RKO (cell line): ENCODE measurements around the gene ARHGAP45.

ENCODE experiments used
- DNase-seq: peaks from one replicate; pipeline ENCODE4 v3.0.0-alpha.2; 2016; ENCODE audit warnings: low spot score

ARHGAP45 gene

DNA sequence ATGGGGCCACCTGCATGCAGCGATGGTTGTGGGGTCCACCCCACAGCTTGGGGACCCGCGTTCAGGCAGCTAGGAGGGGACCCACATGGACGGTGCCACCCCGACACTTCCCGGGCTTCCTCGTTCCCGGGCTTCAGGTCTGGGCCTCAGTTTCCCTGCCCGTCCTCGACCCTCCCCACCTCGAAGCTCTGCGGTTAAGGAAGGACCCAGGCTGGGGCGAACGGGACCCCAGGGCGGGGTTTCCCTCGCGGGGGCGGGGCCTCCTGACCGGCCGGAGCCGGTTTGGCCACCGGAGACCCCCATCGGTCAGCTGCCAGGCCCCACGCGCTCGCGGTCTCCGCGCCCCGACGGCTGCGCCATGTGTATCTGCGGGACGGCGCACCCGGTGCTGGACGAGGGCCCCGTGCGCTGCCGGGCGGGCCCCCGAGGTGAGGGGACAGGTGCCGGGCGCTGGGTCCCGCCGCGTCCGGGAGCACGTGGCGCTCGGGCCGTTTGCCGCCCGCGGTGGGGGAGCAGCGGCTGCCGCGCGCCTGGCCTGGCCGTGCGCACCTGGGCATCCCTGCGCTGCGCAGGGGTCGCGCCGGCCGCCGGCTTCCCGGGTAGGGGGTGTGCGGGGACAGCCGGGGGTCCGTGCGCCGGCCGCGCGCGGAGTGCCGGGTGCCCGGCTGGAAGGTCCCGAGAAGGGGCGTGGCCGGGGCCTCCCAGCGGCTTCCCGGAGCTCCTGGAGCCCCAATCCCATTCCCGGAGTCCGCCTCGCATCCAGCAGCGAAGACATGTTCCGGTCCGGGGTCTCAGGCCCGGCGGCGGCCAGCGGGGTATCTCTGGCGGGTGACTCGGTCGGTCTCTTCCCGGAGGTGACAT is 4.2 kb downstream of the ARHGAP45 start:
- no peak for DNase-seq

DNA sequence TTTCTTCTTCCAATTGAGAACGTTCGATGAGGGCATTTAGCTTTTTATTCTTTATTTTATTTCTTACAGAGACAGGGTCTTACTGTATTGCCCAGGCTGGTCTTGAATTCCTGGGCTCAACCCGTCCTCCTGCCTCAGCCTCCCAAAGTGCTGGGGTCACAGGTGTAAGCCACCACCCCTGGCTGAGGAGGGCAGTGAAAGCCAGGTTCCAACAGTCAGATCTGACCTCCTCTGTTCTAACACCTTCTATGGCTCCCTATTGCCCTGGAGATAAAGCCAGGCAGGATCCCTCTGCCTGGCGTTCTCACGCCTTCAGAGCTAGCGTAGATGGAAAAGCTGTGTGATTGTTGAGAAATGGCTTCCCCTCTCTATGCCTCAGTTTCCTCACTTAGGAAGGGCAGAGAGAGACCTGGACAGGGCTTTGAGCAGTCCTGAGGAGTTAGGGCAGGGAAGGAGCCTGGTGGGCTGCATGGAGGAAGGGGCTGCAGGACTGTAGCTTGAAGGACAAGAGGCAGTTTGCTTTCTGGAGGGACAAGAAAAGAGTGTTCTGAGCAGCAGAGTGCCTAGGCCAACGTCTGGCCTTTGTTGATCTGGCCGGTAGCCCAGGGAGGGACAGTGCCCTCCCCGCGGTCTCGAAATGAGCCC is 5.5 kb downstream of the ARHGAP45 start:
- no peak for DNase-seq

DNA sequence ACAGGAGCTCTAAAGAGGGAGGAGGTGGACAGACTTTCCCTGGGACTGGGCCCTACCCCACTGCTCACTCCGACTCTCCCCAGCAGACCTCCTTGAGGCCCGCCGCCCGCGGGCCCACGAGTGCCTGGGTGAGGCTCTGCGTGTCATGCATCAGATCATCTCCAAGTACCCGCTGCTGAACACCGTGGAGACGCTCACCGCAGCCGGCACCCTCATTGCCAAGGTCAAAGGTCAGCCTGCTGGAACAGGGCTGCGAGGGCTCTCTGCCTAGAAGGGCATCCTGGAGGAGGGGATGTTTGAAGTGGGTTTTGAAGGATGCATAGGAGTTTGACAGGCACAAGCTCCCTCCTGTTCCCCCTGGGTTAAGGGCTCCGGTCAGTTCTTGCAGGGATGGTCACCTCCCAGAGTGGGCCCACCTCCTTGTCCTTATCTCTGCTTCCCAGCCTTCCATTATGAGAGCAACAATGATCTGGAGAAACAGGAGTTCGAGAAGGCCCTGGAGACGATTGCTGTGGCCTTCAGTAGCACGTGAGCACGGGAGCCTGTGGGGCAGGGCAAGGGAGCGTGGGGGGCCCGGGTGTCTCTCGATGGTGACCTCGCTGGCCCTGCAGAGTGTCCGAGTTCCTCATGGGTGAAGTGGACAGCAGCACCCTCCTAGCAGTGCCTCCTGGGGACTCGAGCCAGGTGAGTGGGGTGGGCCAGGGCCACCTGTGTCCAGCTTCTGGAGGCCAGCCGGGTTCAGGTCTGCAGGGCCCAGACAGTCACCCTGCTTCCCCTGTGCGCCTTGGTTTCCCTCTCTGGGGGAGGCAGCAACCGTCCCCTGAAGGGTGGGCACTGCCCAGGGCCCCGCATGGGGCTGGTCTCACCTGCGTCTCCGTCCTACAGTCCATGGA is 6.3 kb downstream of the ARHGAP45 start:
- no peak for DNase-seq

DNA sequence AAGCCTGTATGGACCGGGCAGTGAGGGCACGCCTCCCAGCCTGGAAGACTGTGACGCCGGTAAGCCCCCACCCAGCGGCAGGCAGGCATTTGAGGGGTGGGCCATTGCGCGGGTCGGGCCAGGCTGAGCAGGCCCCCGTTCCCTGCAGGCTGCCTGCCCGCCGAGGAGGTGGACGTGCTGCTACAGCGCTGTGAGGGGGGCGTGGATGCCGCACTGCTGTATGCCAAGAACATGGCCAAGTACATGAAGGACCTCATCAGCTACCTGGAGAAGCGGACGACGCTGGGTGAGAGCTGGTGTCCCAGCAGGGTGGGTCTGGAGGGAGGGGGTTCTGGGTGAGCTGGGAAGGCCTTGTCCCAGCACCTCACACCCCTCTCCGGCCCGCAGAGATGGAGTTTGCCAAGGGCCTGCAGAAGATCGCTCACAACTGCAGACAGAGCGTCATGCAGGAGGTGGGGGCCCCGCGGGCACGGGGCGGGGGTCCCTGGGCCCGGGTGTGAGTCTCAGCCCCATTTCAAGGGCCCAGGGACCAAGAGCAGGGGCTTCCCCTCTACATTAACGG is 7.1 kb downstream of the ARHGAP45 start:
- no peak for DNase-seq

DNA sequence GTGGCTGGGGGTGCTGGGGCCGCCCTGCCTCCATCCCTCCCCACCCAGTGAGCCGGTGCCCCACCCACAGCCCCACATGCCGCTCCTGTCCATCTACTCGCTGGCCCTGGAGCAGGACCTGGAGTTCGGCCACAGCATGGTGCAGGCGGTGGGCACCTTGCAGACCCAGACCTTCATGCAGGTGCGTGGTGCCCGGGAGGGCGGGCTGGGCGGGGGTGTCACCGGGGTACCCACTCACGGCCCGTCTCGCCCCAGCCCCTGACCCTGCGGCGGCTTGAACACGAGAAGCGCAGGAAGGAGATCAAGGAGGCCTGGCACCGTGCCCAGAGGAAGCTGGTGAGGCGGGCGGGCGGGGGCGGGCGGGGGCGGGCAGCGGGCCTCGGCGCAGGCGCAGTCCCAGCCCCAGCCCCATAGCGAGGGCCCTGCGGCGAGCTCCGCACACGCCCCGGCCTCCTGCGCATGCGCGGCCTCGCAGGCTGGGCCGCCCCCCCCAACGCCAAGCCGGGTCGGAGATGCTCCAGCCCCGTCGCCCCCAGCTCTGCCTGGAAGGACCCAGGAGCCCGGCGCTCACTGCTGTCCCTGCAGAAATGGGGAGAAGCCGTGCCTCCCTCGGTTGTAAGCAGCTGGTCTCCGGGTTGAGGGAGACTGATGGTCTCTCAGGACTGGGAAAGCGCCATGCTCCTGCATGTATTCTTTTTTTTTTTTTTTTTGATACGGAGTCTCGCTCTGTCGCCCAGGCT is 7.7 kb downstream of the ARHGAP45 start:
- DNase-seq = no peak

DNA sequence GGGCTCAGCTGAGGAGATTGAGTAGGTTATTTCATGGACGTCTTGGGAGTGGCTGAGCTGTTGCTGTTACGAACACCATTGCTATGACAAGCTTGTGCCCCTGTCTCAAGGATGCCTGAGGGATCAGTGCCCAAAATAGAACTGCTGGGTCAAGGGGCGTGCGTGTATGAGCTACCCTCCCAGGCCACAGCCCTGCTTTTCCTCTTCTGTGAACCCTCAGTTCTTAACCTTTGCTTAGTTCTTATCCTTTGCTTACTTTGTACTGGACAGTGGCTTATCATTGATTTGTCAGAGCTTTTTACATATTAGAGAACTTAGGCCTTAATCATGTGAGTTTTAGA is 9.0 kb downstream of the ARHGAP45 start:
- DNase-seq = no peak

DNA sequence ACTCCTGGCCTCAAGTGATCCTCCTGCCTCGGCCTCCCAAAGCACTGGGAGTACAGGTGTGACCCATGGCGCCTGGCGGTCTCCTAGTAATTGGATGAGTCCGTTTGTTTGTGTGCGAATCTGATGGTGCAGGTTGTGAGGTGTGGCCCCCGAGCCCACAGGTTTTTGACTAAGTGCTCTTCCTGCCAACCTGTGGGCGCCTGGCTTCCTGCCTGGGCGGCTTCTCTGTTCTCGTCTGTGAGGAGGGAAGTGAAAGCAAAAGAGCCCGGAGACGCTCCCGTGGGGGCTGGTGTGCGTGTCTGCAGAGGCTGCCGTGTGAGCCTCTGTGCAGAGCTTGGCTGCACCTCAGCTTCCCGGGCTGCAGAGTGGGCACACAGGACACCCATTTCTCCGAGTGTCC is 10.0 kb downstream of the ARHGAP45 start:
- no peak for DNase-seq

DNA sequence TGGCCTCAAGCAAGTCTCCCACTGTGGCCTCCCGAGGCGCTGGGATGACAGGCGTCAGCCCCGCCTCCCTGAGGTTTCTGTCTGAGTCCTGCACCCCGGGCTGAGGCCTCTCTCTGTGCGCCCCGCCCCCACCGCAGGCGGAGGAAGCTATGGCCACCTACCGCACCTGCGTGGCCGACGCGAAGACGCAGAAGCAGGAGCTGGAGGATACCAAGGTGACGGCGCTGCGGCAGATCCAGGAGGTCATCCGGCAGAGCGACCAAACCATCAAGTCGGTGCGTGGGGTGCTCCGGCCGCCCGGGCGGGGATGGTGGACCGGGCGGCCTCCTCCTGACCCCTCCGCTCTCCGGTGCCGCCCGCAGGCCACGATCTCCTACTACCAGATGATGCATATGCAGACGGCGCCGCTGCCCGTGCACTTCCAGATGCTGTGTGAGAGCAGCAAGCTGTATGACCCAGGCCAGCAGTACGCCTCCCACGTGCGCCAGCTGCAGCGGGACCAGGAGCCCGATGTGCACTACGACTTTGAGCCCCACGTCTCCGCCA is 12.7 kb downstream of the ARHGAP45 start:
- DNase-seq = no peak

DNA sequence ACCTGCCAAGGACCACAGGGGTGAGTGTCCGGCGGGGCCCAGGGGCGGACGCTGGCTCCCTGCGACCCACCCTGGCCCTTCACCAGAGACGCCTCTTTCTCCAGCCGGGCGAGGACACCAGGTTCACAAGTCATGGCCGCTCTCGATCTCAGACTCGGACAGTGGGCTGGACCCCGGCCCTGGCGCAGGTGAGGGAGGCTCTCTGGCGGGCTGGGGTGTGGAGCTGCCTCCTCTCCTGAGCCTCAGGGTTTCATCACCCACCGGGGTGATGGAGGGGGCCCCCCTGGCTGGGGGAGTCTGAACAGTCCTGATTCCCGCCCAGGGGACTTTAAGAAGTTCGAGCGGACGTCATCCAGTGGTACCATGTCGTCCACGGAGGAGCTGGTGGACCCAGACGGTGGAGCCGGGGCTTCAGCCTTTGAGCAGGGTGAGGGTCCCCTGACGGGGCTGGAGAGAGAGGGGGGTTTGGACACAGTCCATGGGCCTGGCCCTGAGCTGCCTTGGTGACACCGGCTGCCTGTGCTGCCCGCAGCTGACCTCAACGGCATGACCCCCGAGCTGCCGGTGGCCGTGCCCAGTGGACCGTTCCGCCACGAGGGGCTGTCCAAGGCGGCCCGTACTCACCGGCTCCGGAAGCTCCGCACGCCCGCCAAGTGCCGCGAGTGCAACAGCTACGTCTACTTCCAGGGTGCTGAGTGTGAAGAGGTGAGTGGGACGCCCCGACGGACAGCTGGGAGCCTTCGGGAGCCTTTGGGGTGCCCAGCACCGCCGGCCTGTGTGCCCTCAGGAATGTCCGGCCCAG is 13.6 kb downstream of the ARHGAP45 start:
- no peak for DNase-seq

DNA sequence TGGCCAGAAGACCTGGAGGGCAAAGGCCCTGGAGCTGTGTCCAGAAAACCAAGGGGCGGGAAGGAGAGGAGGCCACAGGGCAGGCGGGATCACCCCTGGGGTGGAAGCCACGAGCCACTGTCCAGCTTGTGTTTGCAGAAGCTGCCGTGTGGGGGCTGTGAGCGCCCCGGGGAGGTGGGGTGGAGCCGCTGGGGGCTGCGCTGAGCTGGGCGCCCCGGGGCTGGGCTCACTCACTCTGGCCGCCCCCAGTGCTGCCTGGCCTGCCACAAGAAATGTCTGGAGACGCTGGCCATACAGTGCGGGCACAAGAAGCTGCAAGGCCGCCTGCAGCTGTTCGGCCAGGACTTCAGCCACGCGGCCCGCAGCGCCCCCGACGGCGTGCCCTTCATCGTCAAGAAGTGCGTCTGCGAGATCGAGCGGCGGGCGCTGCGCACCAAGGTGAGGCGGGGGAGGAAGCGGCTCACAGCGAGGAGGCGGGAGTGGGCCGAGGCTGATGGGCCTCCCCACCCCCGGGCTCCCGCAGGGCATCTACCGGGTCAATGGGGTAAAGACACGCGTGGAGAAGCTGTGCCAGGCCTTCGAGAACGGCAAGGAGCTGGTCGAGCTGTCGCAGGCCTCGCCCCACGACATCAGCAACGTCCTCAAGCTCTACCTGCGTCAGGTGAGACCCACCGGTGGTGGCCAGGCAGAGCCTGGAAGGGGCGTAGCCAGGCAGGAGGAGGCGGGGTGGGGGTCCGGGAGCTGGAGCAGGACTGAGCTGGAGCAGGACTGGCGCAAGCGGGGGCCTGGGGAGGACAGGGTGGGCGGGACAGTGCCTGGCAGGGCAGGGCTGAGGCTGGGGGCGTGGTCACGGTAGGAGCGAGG is 14.6 kb downstream of the ARHGAP45 start:
- no peak for DNase-seq

DNA sequence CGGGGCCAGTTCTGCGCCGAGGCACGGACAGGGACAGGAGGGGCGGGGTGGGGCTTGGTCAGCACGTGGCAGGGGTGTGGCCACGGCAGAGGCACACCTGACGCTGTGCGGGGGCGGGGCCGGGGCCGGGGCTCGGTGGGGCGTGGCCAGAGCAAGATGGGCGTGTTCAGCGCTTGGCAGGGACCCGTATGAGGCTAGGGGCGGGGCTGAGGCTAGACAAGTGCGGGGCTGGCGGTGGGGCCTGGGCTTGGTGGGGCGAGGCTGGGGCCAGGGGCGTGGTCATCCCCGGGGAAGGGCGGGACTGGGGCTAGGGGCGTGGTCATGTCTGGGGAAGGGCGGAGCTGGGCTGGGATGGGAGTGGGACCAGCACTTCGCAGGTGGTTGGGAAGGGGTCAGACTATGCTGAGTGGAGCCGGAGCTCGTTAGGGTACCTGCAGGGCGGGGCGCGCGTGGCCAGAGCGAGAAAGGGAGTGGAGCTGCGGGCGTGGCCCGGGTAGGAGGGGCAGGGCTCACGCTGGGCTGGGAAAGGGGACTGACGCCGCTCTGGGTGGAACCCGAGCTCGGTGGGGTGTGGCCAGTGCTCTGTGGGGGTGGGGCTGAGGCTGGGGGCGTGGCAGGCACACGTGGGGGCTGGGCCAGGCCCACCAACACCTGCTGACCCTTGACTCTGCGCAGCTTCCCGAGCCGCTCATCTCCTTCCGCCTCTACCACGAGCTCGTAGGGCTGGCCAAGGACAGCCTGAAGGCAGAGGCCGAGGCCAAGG is 15.4 kb downstream of the ARHGAP45 start:
- no peak for DNase-seq

DNA sequence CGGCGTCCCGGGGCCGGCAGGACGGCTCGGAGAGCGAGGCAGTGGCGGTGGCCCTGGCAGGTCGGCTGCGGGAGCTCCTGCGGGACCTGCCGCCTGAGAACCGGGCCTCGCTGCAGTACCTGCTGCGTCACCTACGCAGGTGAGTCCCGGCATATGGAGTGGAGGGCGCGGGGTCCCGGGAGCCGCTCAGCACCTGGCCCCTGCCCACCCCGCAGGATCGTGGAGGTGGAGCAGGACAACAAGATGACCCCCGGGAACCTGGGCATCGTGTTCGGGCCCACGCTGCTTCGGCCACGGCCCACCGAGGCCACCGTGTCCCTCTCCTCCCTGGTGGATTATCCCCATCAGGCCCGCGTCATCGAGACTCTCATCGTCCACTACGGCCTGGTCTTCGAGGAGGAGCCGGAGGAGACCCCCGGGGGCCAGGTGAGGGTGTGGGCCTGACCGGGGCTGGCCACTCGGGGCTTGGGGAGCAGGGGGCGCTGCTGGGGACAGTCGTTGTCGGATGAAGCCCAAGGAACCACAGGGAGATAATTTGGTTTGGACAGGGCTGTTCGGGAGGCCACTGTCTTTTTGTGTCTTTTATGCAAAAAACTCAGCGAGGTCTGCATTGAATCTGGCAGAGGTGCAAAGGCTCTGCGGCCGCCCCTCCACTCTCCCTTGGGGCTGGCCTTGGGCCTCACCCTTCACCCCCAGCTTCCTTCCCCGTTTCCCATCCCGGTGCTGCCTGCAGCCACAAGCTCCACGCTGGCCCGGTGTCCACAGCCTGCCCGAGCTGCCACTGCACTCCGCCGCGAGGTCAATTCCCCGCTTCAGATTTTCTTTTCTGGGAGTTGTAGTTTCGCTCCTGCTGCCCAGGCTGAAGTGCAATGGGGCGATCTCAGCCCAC is 16.2 kb downstream of the ARHGAP45 start:
- DNase-seq = no peak

DNA sequence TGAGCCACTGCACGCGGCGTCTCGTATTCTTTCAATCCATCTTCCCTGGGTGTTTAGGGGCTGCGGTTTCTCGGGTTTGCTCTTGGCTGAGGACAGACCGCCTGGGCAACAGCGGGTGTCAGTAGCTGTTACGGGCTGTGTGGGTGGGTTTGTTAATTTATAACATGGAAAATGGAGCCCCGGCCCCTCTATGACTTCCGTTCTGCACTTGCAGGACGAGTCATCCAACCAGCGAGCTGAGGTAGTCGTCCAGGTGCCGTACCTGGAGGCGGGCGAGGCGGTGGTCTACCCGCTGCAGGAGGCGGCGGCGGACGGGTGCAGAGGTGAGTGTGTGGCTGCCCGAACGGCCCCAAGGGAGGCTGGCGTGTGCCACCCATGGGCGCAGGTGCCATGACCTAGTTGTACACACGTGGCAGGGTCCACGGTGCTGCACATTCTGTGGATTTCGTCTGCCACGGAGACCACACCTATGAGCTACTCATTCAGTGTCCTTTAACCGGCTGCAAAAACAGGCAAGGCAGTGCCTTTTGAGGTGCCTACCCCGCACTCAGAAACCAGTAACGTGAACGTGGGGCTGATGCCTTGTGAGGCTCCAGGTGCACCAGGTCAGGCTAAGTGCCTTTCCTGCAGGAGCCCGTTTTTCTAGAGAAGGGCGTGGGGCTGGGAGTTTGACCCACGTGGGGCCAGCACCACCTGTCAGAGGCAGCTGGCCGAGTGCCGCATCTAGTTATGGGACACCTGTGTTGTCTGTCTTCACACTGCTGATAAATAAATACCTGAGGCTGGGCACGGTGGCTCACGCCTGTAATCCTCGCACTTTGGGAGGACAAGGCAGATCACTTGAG is 17.3 kb downstream of the ARHGAP45 start:
- DNase-seq = no peak

DNA sequence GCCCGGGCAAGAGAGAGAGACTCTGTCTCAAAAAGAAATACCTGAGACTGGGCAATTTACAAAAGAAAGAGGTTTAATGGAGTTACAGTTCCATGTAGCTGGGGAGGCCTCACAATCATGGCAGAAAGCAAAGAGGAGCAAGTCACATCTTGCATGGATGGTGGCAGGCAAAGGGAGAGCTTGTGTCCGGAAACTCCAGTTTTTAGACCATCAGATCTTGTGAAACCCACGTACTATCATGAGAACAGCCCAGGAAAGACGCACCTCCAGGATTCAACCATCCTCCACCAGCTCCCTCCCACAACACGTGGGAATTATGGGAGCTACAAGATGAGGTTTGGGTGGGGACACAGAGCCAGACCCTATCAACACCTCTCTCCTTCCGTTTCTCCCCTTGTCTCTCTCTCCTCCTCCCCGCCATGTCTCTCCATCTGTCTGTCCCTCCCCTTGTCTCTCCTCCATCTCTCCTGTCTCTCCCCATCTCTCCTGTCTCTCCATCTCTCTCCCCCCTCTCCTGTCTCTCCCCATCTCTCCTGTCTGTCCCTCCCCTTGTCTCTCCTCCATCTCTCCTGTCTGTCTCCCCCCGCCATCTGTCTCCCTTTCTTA is 18.2 kb downstream of the ARHGAP45 start:
- no peak for DNase-seq

DNA sequence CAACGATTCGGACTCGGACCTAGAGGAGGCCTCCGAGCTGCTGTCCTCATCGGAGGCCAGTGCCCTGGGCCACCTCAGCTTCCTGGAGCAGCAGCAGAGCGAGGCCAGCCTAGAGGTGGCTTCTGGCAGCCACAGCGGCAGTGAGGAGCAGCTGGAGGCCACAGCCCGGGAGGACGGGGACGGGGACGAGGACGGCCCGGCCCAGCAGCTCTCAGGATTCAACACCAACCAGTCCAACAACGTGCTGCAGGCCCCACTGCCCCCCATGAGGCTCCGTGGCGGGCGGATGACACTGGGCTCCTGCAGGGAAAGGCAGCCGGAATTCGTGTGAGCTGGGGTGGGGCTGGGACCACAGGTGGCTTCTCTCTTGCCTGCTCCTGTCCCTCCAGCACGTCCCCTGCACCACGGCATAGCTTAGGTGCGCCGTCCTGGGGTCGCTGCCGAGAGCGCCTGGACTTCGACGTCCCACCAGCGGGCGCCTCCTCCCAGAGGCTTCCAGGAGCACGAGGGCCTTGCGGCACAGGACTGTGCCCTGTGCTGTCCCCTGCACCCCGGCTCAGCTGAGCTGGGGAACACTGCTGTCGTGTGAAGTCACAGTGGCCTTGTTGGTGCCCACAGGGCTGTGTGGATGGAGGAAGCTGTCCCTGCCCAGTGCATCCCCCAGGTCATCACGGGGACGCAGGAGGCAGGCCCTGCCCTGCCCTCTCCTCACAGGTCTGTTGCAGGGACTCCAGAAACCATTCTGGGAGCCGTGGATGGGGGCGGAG is 18.9 kb downstream of the ARHGAP45 start:
- no peak for DNase-seq

DNA sequence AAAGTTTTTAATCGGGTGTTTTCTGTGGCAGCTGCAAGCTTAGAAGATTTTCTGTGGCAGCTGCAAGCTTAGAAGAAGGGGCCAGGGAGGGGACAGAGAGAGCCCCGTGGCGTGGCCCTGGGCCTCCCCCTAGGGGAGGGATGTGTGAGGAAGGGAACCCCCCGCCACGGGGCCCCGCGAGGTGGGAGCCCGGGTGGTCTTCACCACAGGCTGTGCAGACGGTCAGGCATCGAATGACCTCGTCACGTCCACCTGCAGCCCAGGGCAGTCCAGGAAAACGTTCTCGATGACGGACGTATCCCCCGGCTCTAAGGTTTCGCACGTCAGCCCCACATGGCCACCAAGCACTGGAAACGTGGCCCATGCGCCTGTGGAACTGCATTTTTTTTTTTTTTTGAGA is 19.6 kb downstream of the ARHGAP45 start:
- DNase-seq = no peak
